ENCODE measurements around the gene CLMN. TPM values are rescaled to one million over a fixed set of nuclear protein-coding genes. Genes with fewer than 3 reads are reported as not detected.

Gene CLMN
- total RNA-seq, 1 donor from 2014 or later: 117 TPM

GRCh38 chr14:95238487-95239298, 81.0 kb downstream of the CLMN start:
- Mint-ChIP-seq H3K27me3 (ENCODE audit: low read depth) (no peaks in the 10 kb centered on the region), H3K36me3 (peaks cover 8% of the 10 kb centered on the region), H3K9me3 (no peaks in the 10 kb centered on the region), H3K4me1 (peaks cover 50% of the 10 kb centered on the region), H3K27ac (peak overlapping the region; percentile 89), H3K4me3 (no peak overlapping the region)
- no peak for DNase-seq (ENCODE audit: low spot score in 2 of 2, unreplicated experiment in 2 of 2)
- TF ChIP-seq CTCF (IDR thresholded peaks at IDR 0.05; ENCODE audit: unreplicated experiment): no peak

GRCh38 chr14:95237958-95238340, 81.8 kb downstream of the CLMN start:
- Mint-ChIP-seq H3K27ac (peak overlapping the region; percentile 89), H3K9me3 (no peaks in the 10 kb centered on the region), H3K4me1 (peaks cover 57% of the 10 kb centered on the region), H3K36me3 (peaks cover 8% of the 10 kb centered on the region), H3K4me3 (no peak overlapping the region), H3K27me3 (ENCODE audit: low read depth) (no peaks in the 10 kb centered on the region)
- no peak for TF ChIP-seq CTCF (IDR thresholded peaks at IDR 0.05; ENCODE audit: unreplicated experiment)
- no peak for DNase-seq (ENCODE audit: low spot score in 2 of 2, unreplicated experiment in 2 of 2)

- Mint-ChIP-seq H3K27ac (peak overlapping the region; percentile 89), H3K36me3 (peaks cover 8% of the 10 kb centered on the region), H3K4me1 (peaks cover 64% of the 10 kb centered on the region), H3K27me3 (ENCODE audit: low read depth) (no peaks in the 10 kb centered on the region), H3K4me3 (no peak overlapping the region), H3K9me3 (no peaks in the 10 kb centered on the region)
- TF ChIP-seq CTCF (IDR thresholded peaks at IDR 0.05; ENCODE audit: unreplicated experiment): no peak
- no peak for DNase-seq (ENCODE audit: low spot score in 2 of 2, unreplicated experiment in 2 of 2)
Measured at GRCh38 chr14:95237121-95237957, 82.4 kb downstream of the CLMN start.

- H3K27me3 Mint-ChIP-seq (ENCODE audit: low read depth): no peaks in the 10 kb centered on the region
- peaks cover 66% of the 10 kb centered on the region for H3K4me1 Mint-ChIP-seq
- DNase-seq (ENCODE audit: low spot score in 2 of 2, unreplicated experiment in 2 of 2): no peak
- no peak overlapping the region for H3K27ac Mint-ChIP-seq
- H3K4me3 Mint-ChIP-seq: no peak overlapping the region
- H3K36me3 Mint-ChIP-seq: peaks cover 8% of the 10 kb centered on the region
- no peaks in the 10 kb centered on the region for H3K9me3 Mint-ChIP-seq
- TF ChIP-seq CTCF (IDR thresholded peaks at IDR 0.05; ENCODE audit: unreplicated experiment): no peak
Measured at GRCh38 chr14:95236221-95236620, 83.5 kb downstream of the CLMN start.

- H3K4me3 Mint-ChIP-seq: no peak overlapping the region
- peaks cover 8% of the 10 kb centered on the region for H3K36me3 Mint-ChIP-seq
- DNase-seq (ENCODE audit: low spot score in 2 of 2, unreplicated experiment in 2 of 2): no peak
- no peaks in the 10 kb centered on the region for H3K27me3 Mint-ChIP-seq (ENCODE audit: low read depth)
- H3K4me1 Mint-ChIP-seq: peaks cover 62% of the 10 kb centered on the region
- H3K9me3 Mint-ChIP-seq: no peaks in the 10 kb centered on the region
- no peak for TF ChIP-seq CTCF (IDR thresholded peaks at IDR 0.05; ENCODE audit: unreplicated experiment)
- H3K27ac Mint-ChIP-seq: peak overlapping the region; percentile 40
Measured at GRCh38 chr14:95235767-95236166, 83.9 kb downstream of the CLMN start.

Measured in mesothelial cell of epicardium (in vitro differentiated cells).